Spinal cord (tissue), 10 donors: ENCODE data around the gene TEX35. TPM values are rescaled to one million over a fixed set of nuclear protein-coding genes. Genes with fewer than 3 reads are reported as not detected.

ENCODE experiments used
- DNase-seq, 6 donors: peaks; one replicate each; pipeline versions ENCODE4 v3.0.0 to v3.0.0-alpha.2; 2013 to 2015; ENCODE audit warnings: low spot score in 6 of 6, low read depth in 4 of 6
- H3K27ac ChIP-seq: one replicate; pipeline ENCODE4 v1.5.1; 2013; ENCODE audit warnings: low read depth, low read length, control low read depth
- H3K27me3 ChIP-seq: one replicate; pipeline ENCODE4 v1.6.1; 2013; ENCODE audit warnings: low read length; ENCODE audit not compliant: control insufficient read depth, insufficient read depth
- H3K36me3 ChIP-seq: one replicate; pipeline ENCODE4 v1.6.1; 2013; ENCODE audit warnings: low read length; ENCODE audit not compliant: control insufficient read depth, insufficient read depth
- H3K4me1 ChIP-seq: one replicate; pipeline ENCODE4 v1.6.1; 2013; ENCODE audit warnings: low read length; ENCODE audit not compliant: control insufficient read depth, insufficient read depth
- H3K4me3 ChIP-seq: one replicate; pipeline ENCODE4 v1.5.1; 2013; ENCODE audit warnings: low read depth, low read length, control low read depth
- H3K9me3 ChIP-seq: one replicate; pipeline ENCODE4 v1.6.1; 2013; ENCODE audit warnings: low read length; ENCODE audit not compliant: control insufficient read depth, insufficient read depth
- WGBS: methylation state at CpG from one replicate; pipeline ENCODE4 v1.1.5; 2013; ENCODE audit warnings: missing lambda C conversion rate; ENCODE audit not compliant: insufficient coverage; 5-methylcytosine and 5-hydroxymethylcytosine counted together
- polyA plus RNA-seq, 2 donors: library from polyadenylated mRNA; unstranded; fragments of 120-200 nt; gene quantifications; one replicate each; pipeline ENCODE4 v1.2.1, GENCODE V29; 2013; ENCODE audit not compliant: insufficient read length in 2 of 2
- total RNA-seq, 2 donors: library from RNA; depleted of rRNA in 1 of 2; stranded (reverse); fragments of 120-200 nt in 1 of 2; fragments of >200 nt in 1 of 2; gene quantifications; one replicate each; pipeline versions ENCODE4 v1.2.3 to v1.2.4, GENCODE V29; 2013 to 2014
- donor health status: healthy.

Gene TEX35
- total and polyA plus RNA-seq, 4 donors = 0.22 TPM; not detected in 3

- Histone ChIP-seq H3K36me3 (peaks cover 7% of the 10 kb centered on the region), H3K9me3 (no peaks in the 10 kb centered on the region), H3K27ac (no peak overlapping the region), H3K27me3 (peaks cover 2% of the 10 kb centered on the region), H3K4me1 (peaks cover 15% of the 10 kb centered on the region), H3K4me3 (no peak overlapping the region)
- WGBS = 80% methylated on average over 2 of the region's 3 CpGs
- no peak for DNase-seq
These were observed 28.1 kb upstream of the TEX35 start for GRCh38 chr1:178484698-178485225.

GRCh38 chr1:178485541-178485981 lies 27.3 kb upstream of the TEX35 start:
- Histone ChIP-seq H3K27ac (no peak overlapping the region), H3K9me3 (no peaks in the 10 kb centered on the region), H3K4me1 (peaks cover 15% of the 10 kb centered on the region), H3K27me3 (peaks cover 2% of the 10 kb centered on the region), H3K4me3 (no peak overlapping the region), H3K36me3 (peaks cover 3% of the 10 kb centered on the region)
- peak in 1 of 6 donors; percentile 44 for DNase-seq
- 42% methylated on average over 3 of the region's 3 CpGs for WGBS

GRCh38 chr1:178486100-178487069 lies 26.5 kb upstream of the TEX35 start:
- Histone ChIP-seq H3K27ac (no peak overlapping the region), H3K4me3 (peak overlapping the region; percentile 14), H3K9me3 (no peaks in the 10 kb centered on the region), H3K4me1 (peaks cover 15% of the 10 kb centered on the region), H3K27me3 (peaks cover 2% of the 10 kb centered on the region), H3K36me3 (peaks cover 2% of the 10 kb centered on the region)
- DNase-seq = no peak
- 33% methylated on average over 52 of the region's 54 CpGs for WGBS

- 46% methylated on average over 20 of the region's 20 CpGs for WGBS
- Histone ChIP-seq H3K4me1 (peaks cover 15% of the 10 kb centered on the region), H3K9me3 (no peaks in the 10 kb centered on the region), H3K27ac (no peak overlapping the region), H3K27me3 (peaks cover 2% of the 10 kb centered on the region), H3K4me3 (peak overlapping the region; percentile 14), H3K36me3 (peaks cover 2% of the 10 kb centered on the region)
- no peak for DNase-seq
These were observed 25.8 kb upstream of the TEX35 start for GRCh38 chr1:178487070-178487615.

- 90% methylated on average over 4 of the region's 4 CpGs for WGBS
- Histone ChIP-seq H3K4me3 (no peak overlapping the region), H3K27ac (no peak overlapping the region), H3K4me1 (peaks cover 15% of the 10 kb centered on the region), H3K9me3 (no peaks in the 10 kb centered on the region), H3K27me3 (peaks cover 2% of the 10 kb centered on the region), H3K36me3 (peaks cover 2% of the 10 kb centered on the region)
- DNase-seq = no peak
These were observed 24.5 kb upstream of the TEX35 start for GRCh38 chr1:178488393-178488792.

- H3K9me3 ChIP-seq = no peaks in the 10 kb centered on the region
- H3K27me3 ChIP-seq = peaks cover 2% of the 10 kb centered on the region
- H3K4me1 ChIP-seq = peaks cover 15% of the 10 kb centered on the region
- no peak overlapping the region for H3K4me3 ChIP-seq
- 100% methylated on average over 2 of the region's 4 CpGs for WGBS
- no peak overlapping the region for H3K27ac ChIP-seq
- DNase-seq = no peak
- H3K36me3 ChIP-seq = no peaks in the 10 kb centered on the region
These were observed 23.5 kb upstream of the TEX35 start for GRCh38 chr1:178489399-178489798.

GRCh38 chr1:178490136-178490535 lies 22.8 kb upstream of the TEX35 start:
- H3K36me3 ChIP-seq = no peaks in the 10 kb centered on the region
- 98% methylated on average over 8 of the region's 8 CpGs for WGBS
- H3K9me3 ChIP-seq = no peaks in the 10 kb centered on the region
- no peak overlapping the region for H3K27ac ChIP-seq
- peaks cover 2% of the 10 kb centered on the region for H3K27me3 ChIP-seq
- H3K4me1 ChIP-seq = peaks cover 15% of the 10 kb centered on the region
- no peak for DNase-seq
- H3K4me3 ChIP-seq = no peak overlapping the region

- WGBS = 93% methylated on average over 9 of the region's 9 CpGs
- no peak overlapping the region for H3K4me3 ChIP-seq
- no peaks in the 10 kb centered on the region for H3K9me3 ChIP-seq
- H3K27ac ChIP-seq = no peak overlapping the region
- DNase-seq = no peak
- H3K36me3 ChIP-seq = no peaks in the 10 kb centered on the region
- peaks cover 2% of the 10 kb centered on the region for H3K27me3 ChIP-seq
- H3K4me1 ChIP-seq = peaks cover 15% of the 10 kb centered on the region
These were observed 21.9 kb upstream of the TEX35 start for GRCh38 chr1:178490967-178491366.

- H3K4me1 ChIP-seq = peaks cover 7% of the 10 kb centered on the region
- 93% methylated on average over 2 of the region's 4 CpGs for WGBS
- no peak for DNase-seq
- no peak overlapping the region for H3K27ac ChIP-seq
- peaks cover 2% of the 10 kb centered on the region for H3K27me3 ChIP-seq
- no peaks in the 10 kb centered on the region for H3K9me3 ChIP-seq
- no peak overlapping the region for H3K4me3 ChIP-seq
- no peaks in the 10 kb centered on the region for H3K36me3 ChIP-seq
These were observed 21.2 kb upstream of the TEX35 start for GRCh38 chr1:178491721-178492120.
